ENCODE measurements around the gene ERCC2. TPM values are rescaled to one million over a fixed set of nuclear protein-coding genes. Genes with fewer than 3 reads are reported as not detected.

Gene ERCC2
- total RNA-seq, 2 experiments from 2014 or later, result 17.3 to 21.4 TPM

DNA sequence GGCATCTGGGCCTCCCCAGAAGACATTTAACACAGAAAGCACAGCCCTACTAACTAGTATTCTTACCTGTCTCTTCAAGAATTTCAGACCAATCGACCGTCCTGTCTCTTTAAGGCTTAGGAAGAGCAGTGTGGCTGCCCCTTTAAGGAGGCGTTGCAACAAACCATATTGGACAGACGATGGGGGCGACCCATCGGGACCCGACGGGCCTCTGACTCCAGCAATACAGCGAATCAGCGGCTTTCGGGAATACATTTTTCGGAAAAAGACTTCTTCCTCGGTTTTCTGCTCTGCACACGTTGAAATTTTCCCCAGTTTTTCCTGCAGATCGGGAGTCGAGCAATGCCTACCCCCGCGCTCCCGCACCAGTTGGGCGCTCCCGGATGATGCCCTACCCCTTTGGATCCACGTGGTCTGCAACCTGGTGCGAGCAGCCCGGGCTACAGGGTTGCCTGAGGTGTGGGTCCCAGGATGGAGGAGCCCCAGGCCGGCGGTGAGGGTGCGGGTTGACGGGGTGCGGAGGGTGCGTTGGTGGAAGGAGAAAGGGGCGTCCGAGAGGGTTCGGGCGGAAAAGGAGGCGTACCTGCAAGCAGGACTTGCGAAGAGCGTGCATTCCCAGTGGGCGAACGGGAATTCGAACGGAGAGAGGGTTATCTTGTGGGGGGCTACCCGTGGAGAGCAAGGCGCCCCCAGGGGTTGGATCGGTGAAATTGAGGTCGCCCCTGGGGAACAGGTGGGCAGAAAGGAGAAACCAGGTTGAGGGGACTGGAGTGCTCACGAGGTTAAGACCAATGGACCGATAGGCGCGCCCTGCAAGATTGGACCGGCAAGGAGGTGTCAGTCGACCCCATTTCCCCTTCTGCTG, 36.1 kb upstream of the ERCC2 start, which contains the start of gene POLR1G:
TSS of gene POLR1G (plus strand) at position 419 of the 865 bp plus-strand sequence. CDS start at position 472, 53 bp downstream.
- no peaks in the 10 kb centered on the region for H3K9me3 Mint-ChIP-seq
- peaks cover 43% of the 10 kb centered on the region for H3K4me1 Mint-ChIP-seq
- H3K27ac Mint-ChIP-seq, result peak within 1 kb of the TSS; percentile 95
- CTCF ChIA-PET, result interaction anchor here (0.7 to 2.0 kb wide), 5 partner anchors 33 to 254 kb away, joined by 3 to 8 read pairs (median 5); no protein-coding TSS in a partner anchor
- DNase-seq, result peak; percentile 86
- H3K27me3 Mint-ChIP-seq, result peaks cover 19% of the 10 kb centered on the region
- POLR2A ChIA-PET, result no interaction called here
- peaks cover 1% of the 10 kb centered on the region for H3K36me3 Mint-ChIP-seq (ENCODE audit: low read depth)
- H3K4me3 Mint-ChIP-seq, result peak within 1 kb of the TSS; percentile 85

DNA sequence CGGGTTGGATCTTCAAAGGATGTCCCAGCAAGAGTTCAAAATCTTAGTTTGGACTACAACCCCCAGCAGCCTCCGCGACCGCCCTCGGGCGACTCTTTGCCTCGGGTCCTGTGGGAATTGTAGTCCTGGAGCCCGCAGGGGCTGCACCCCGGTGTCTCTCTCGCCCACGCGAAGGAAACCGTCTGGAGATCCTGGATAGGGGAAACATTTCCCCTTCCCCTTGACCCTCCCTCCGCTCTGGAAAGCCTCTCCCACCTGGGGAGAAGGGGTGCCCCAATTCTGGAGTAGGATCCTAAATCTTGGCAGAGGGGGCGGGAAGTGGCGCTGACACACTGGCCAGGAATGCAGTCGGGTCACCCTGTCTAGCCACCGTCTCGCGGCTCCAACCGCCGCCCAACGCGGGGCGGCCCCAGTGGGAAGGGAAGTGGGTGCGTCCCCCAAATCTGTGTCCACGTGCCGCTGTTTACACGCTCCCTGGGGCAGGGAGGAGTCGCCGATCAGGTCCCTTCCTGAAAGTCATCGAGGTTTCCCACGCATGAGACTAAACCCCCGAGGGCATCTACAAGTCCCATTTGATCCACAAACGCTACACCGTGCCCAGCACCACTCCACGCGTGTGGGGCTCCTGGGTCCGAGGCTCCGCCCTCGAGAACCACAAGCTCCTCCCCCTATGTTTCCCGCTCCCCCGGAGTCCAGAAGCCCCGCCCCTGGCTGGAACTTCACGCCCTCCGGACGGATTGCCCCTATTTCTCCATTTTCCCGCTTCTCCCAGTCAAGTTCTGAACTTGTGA, 35.3 kb upstream of the ERCC2 start:
- no peaks in the 10 kb centered on the region for H3K9me3 Mint-ChIP-seq
- peak overlapping the region; percentile 95 for H3K27ac Mint-ChIP-seq
- peak; percentile 88 for DNase-seq
- peaks cover 1% of the 10 kb centered on the region for H3K36me3 Mint-ChIP-seq (ENCODE audit: low read depth)
- H3K27me3 Mint-ChIP-seq, result peaks cover 19% of the 10 kb centered on the region
- H3K4me1 Mint-ChIP-seq, result peaks cover 43% of the 10 kb centered on the region
- ChIA-PET CTCF (interaction anchor here (0.7 to 4.5 kb wide), 5 partner anchors 34 to 255 kb away, joined by 3 to 32 read pairs (median 3); no protein-coding TSS in a partner anchor), POLR2A (no interaction called here)
- peak overlapping the region; percentile 85 for H3K4me3 Mint-ChIP-seq

DNA sequence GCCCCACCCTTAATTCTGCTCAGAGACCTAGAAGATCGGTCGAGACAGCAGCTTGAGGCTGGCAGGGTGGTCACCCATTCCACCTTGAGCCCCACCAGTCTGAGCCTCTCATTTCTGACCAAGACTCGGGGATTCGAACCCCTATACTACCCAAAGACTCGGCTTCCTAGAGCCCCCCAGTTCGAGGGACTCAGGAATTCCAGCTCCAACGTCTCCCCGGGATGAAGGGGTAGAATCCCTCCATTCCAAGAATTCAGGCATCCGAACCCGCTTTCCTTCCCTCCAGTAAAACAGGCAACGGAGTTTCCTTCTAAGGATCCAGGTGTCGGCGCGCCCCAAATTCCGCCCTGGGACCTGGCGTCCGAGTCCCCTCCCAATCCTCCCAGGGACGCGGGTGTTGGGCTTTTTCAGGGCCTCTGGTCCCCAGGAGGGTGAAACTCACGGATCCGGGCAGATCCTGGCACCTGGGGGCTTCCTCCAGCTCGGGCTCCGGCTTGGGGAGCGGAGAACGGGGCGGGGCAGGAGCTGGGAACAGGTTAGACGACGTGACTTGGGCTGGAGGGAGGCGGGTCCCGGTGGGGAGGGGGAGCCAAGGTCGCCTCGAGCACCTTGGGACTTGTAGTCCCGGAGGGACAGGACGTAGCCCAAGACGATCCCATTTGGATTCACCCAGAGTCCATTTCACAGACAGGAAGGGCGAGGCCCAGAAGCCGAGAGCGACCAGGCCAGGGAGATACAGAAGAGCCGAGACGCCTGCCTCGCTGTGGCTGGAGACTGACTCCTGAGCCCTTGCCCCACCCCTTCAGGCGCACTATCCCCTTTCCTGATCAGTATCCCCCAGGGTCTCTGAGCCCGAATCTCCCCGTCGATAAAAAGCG, 34.4 kb upstream of the ERCC2 start, which contains the start of gene PPP1R13L:
TSS of gene PPP1R13L (minus strand) at position 513 of the 878 bp plus-strand sequence. CDS start 6,751 bp downstream, outside the sequence.
- ChIA-PET CTCF (interaction anchor here (0.5 to 4.5 kb wide), 7 partner anchors 9 to 238 kb away, joined by 3 to 32 read pairs (median 4); no protein-coding TSS in a partner anchor), POLR2A (no interaction called here)
- peak; percentile 74 for DNase-seq
- H3K9me3 Mint-ChIP-seq, result no peaks in the 10 kb centered on the region
- peaks cover 1% of the 10 kb centered on the region for H3K36me3 Mint-ChIP-seq (ENCODE audit: low read depth)
- H3K27me3 Mint-ChIP-seq, result peaks cover 19% of the 10 kb centered on the region
- H3K4me3 Mint-ChIP-seq, result peak within 1 kb of the TSS; percentile 85
- peaks cover 43% of the 10 kb centered on the region for H3K4me1 Mint-ChIP-seq
- H3K27ac Mint-ChIP-seq, result peak within 1 kb of the TSS; percentile 95

GRCh38 chr19:45403781-45404556, 33.6 kb upstream of the ERCC2 start:
- POLR2A ChIA-PET, result no interaction called here
- H3K27ac Mint-ChIP-seq, result peak overlapping the region; percentile 95

DNA sequence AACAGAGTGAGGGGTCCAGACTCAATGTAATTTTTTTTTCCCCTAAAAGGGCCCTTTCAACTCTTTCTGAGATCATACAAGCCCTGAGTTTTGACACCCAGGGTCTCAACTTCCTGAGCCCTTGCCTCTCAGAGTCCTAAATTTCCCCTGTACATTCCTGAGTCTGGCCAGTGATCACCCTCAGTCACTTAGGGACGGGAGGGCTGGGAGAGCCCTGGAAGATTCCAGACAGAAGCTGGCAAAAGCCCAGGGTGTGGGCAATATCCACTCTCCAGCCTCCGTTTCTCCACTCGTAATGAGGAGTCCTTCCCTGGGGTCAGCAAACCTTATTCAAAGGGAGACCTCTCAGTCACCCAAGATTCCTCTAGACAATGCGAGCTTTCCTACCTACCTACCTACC, 32.9 kb upstream of the ERCC2 start:
- peaks cover 5% of the 10 kb centered on the region for H3K36me3 Mint-ChIP-seq (ENCODE audit: low read depth)
- H3K27ac Mint-ChIP-seq, result no peak overlapping the region
- POLR2A ChIA-PET, result no interaction called here
- no peak overlapping the region for H3K4me3 Mint-ChIP-seq
- CTCF ChIA-PET, result interaction anchor here (0.6 to 4.5 kb wide), 7 partner anchors 9 to 563 kb away, joined by 3 to 32 read pairs (median 4); no protein-coding TSS in a partner anchor
- peaks cover 49% of the 10 kb centered on the region for H3K4me1 Mint-ChIP-seq
- H3K27me3 Mint-ChIP-seq, result peaks cover 23% of the 10 kb centered on the region
- no peaks in the 10 kb centered on the region for H3K9me3 Mint-ChIP-seq
- no peak for DNase-seq

More at GRCh38 chr19:45403781-45404556, 33.6 kb upstream of the ERCC2 start:
- peak; percentile 75 for DNase-seq
- Mint-ChIP-seq H3K27me3 (peaks cover 19% of the 10 kb centered on the region), H3K36me3 (ENCODE audit: low read depth) (peaks cover 1% of the 10 kb centered on the region), H3K9me3 (no peaks in the 10 kb centered on the region), H3K4me1 (peaks cover 43% of the 10 kb centered on the region), H3K4me3 (peak overlapping the region; percentile 85)
- CTCF ChIA-PET, result interaction anchor here (0.5 to 4.5 kb wide), 8 partner anchors 10 to 425 kb away, joined by 3 to 32 read pairs (median 4); no protein-coding TSS in a partner anchor

DNA sequence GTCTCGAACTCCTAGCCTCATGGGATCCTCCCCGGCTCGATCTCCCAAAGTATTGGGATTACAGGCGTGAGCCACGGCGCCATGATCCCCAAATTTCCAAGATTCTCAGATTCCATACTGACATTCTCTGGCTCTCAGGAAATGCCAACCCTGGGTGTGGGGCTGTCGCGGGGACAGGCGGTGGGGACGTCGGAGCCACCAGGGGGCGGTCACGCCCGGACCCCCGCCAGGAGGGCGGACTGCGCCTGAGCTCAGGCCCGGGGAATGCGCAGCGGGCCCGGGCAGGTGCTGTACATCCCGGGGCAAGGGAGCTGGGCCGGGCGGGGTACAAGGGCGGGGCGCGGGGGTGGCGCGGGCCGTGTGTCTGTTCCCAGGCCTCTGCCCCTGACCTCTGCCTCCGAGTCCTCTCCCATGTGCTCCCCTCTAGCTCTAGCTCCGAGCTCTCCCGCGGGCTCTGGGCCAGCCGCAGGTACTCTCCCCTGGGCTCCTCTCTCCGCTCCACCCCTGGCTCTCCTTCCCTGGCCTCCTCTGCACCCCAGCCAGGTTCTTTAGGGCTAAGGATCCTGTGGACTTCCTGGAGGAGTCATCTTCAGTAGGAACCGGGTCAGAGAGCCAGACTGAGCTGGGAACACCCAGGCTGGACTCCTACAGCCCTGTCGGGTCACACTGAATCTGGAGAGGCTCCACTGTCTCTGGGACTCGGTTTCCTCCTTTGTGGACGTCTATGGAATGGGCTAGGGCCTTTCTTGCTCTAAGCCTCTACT, 32.1 kb upstream of the ERCC2 start:
- no peak overlapping the region for H3K4me3 Mint-ChIP-seq
- CTCF ChIA-PET, result interaction anchor here (0.6 to 4.5 kb wide), 10 partner anchors 9 to 83 kb away, joined by 3 to 32 read pairs (median 4); no protein-coding TSS in a partner anchor
- DNase-seq, result no peak

GRCh38 chr19:45401815-45402214, 31.4 kb upstream of the ERCC2 start:
- peaks cover 7% of the 10 kb centered on the region for H3K36me3 Mint-ChIP-seq (ENCODE audit: low read depth)
- ChIA-PET CTCF (interaction anchor here (1.0 to 4.5 kb wide), 5 partner anchors 29 to 84 kb away, joined by 4 to 32 read pairs (median 5); no protein-coding TSS in a partner anchor), POLR2A (no interaction called here)
- H3K27me3 Mint-ChIP-seq, result peaks cover 35% of the 10 kb centered on the region
- H3K4me3 Mint-ChIP-seq, result no peak overlapping the region
- H3K9me3 Mint-ChIP-seq, result no peaks in the 10 kb centered on the region
- no peak overlapping the region for H3K27ac Mint-ChIP-seq
- peaks cover 39% of the 10 kb centered on the region for H3K4me1 Mint-ChIP-seq
- DNase-seq, result no peak

More for the DNA sequence above, 32.1 kb upstream of the ERCC2 start:
- Mint-ChIP-seq H3K27ac (no peak overlapping the region), H3K27me3 (peaks cover 29% of the 10 kb centered on the region), H3K36me3 (ENCODE audit: low read depth) (peaks cover 6% of the 10 kb centered on the region), H3K4me1 (peaks cover 44% of the 10 kb centered on the region), H3K9me3 (no peaks in the 10 kb centered on the region)
- POLR2A ChIA-PET, result no interaction called here

GRCh38 chr19:45400192-45400591, 29.8 kb upstream of the ERCC2 start:
- POLR2A ChIA-PET, result interaction anchor here (0.5 kb wide), 1 partner anchor 307 kb away, joined by 4 read pairs; no protein-coding TSS in a partner anchor
- no peak for DNase-seq
- Mint-ChIP-seq H3K4me3 (no peak overlapping the region), H3K9me3 (no peaks in the 10 kb centered on the region), H3K27me3 (peaks cover 43% of the 10 kb centered on the region), H3K27ac (no peak overlapping the region), H3K36me3 (ENCODE audit: low read depth) (peaks cover 6% of the 10 kb centered on the region), H3K4me1 (peaks cover 34% of the 10 kb centered on the region)
- CTCF ChIA-PET, result interaction anchor here (0.6 to 1.7 kb wide), 6 partner anchors 12 to 897 kb away, joined by 3 to 8 read pairs (median 3); no protein-coding TSS in a partner anchor

GRCh38 chr19:45395821-45396617, 25.6 kb upstream of the ERCC2 start:
- ChIA-PET CTCF (interaction anchor here (0.5 to 0.7 kb wide), 2 partner anchors 17 to 1819 kb away, joined by 3 read pairs; no protein-coding TSS in a partner anchor), POLR2A (no interaction called here)
- Mint-ChIP-seq H3K27ac (no peak overlapping the region), H3K4me3 (no peak overlapping the region), H3K9me3 (no peaks in the 10 kb centered on the region), H3K36me3 (ENCODE audit: low read depth) (peaks cover 6% of the 10 kb centered on the region), H3K4me1 (peaks cover 10% of the 10 kb centered on the region), H3K27me3 (peaks cover 25% of the 10 kb centered on the region)
- DNase-seq, result no peak

All from activated CD4-positive, alpha-beta T cell treated with anti-CD3 and anti-CD28 coated beads, Interleukin-2, amount 10 ng/mL, durations not matched to agents 7 days and 5 days (primary cell).